ENCODE data around the gene TMA7B. TPM values are rescaled to one million over a fixed set of nuclear protein-coding genes. Genes with fewer than 3 reads are reported as not detected.

TMA7B gene
- polyA plus RNA-seq, 1 of the 3 experiments (the other 2 are of a cell fraction), result not detected

- H4K20me1 ChIP-seq (ENCODE audit: insufficient read depth), result no peaks in the 10 kb centered on the region
- no peaks in the 10 kb centered on the region for H3K36me3 ChIP-seq (replicated peaks in 1 of 2; ENCODE audit: control insufficient read depth in 1 of 2, insufficient read depth in 2 of 2, low read length in 1 of 2)
- ChIA-PET POLR2A (no interaction called here), CTCF (interaction anchor here (1.6 kb wide), 1 partner anchor 99 kb away, joined by 5 read pairs; no protein-coding TSS in a partner anchor)
- H3K27ac ChIP-seq (ENCODE audit: low read depth in 2 of 2, low read length in 1 of 2), result no peak overlapping the region
- no peak overlapping the region for H3K4me2 ChIP-seq
- TF ChIP-seq SMC3 (IDR thresholded peaks at IDR 0.05; ENCODE audit: low read depth, low read length), result no peak
- TF ChIP-seq EZH2phosphoT487 (IDR thresholded peaks at IDR 0.05; ENCODE audit: borderline replicate concordance, low read depth), result no peak
- no peak for TF ChIP-seq SIN3A (IDR thresholded peaks at IDR 0.05; ENCODE audit: borderline replicate concordance, low read depth, low read length)
- TF ChIP-seq PBX3 (IDR thresholded peaks at IDR 0.05), result no peak
- H3K9me2 ChIP-seq, result no peaks in the 10 kb centered on the region
- no peaks in the 10 kb centered on the region for H3K9me3 ChIP-seq
- H3K4me1 ChIP-seq (ENCODE audit: control insufficient read depth in 1 of 2, insufficient read depth in 2 of 2, low read depth in 1 of 2, low read length in 1 of 2), result no peaks in the 10 kb centered on the region
- no peak overlapping the region for H3K4me3 ChIP-seq (ENCODE audit: low read depth in 2 of 2, low read length in 1 of 2)
- H3F3A ChIP-seq (replicated peaks; ENCODE audit: insufficient read depth), result no peaks in the 10 kb centered on the region
- WGBS (ENCODE audit: low lambda C conversion rate), result 77% methylated on average over 8 of the region's 8 CpGs
- H3K27me3 ChIP-seq (ENCODE audit: insufficient read depth), result no peaks in the 10 kb centered on the region
- no peak overlapping the region for H2AFZ ChIP-seq (ENCODE audit: low read depth)
- DNase-seq, result no peak
- H3K79me2 ChIP-seq (ENCODE audit: insufficient read depth), result no peaks in the 10 kb centered on the region
- no peak overlapping the region for H3K9ac ChIP-seq
Measured at GRCh38 chr22:39925909-39926679, 34.1 kb upstream of the TMA7B start.

DNA sequence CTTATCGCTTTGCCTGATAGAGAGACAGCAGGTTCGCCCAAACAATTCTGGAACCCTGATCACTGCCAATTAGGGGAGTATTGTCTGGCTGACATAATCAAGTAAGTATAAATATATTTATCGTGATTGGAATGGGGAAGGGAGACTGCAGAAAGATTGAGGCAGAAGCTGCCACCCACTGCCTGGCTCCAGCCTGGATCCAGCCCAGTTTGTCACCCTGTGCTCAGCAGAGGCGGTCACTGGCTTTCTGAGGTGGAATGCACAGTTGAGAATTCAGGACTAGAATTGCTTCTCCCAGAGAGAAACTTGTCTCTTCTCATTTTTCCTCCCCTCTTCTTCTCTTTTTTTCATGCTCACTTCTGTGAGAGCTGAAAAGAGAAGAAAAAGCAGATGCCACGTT, 33.4 kb upstream of the TMA7B start:
- H3K4me1 ChIP-seq (ENCODE audit: control insufficient read depth in 1 of 2, insufficient read depth in 2 of 2, low read depth in 1 of 2, low read length in 1 of 2), result no peaks in the 10 kb centered on the region
- no peak overlapping the region for H3K4me2 ChIP-seq
- no peaks in the 10 kb centered on the region for H4K20me1 ChIP-seq (ENCODE audit: insufficient read depth)
- H3K9me3 ChIP-seq, result no peaks in the 10 kb centered on the region
- no peak for TF ChIP-seq YY1 (IDR thresholded peaks at IDR 0.05; ENCODE audit: low read depth)
- TF ChIP-seq RFX5 (IDR thresholded peaks at IDR 0.05; ENCODE audit: low read length), result no peak
- TF ChIP-seq RAD21 (IDR thresholded peaks at IDR 0.05; ENCODE audit: low read length), result no peak
- no peak for TF ChIP-seq CHD2 (IDR thresholded peaks at IDR 0.05; ENCODE audit: low read length, partially characterized antibody)
- TF ChIP-seq SIN3A (IDR thresholded peaks at IDR 0.05; ENCODE audit: borderline replicate concordance, low read depth, low read length), result no peak
- TF ChIP-seq NRF1 (IDR thresholded peaks at IDR 0.05; ENCODE audit: low read depth, low read length), result no peak
- TF ChIP-seq, protein P1, sequence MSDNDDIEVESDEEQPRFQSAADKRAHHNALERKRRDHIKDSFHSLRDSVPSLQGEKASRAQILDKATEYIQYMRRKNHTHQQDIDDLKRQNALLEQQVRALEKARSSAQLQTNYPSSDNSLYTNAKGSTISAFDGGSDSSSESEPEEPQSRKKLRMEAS (IDR thresholded peaks at IDR 0.05; ENCODE audit: low read depth), result no peak
- TF ChIP-seq, protein P2, sequence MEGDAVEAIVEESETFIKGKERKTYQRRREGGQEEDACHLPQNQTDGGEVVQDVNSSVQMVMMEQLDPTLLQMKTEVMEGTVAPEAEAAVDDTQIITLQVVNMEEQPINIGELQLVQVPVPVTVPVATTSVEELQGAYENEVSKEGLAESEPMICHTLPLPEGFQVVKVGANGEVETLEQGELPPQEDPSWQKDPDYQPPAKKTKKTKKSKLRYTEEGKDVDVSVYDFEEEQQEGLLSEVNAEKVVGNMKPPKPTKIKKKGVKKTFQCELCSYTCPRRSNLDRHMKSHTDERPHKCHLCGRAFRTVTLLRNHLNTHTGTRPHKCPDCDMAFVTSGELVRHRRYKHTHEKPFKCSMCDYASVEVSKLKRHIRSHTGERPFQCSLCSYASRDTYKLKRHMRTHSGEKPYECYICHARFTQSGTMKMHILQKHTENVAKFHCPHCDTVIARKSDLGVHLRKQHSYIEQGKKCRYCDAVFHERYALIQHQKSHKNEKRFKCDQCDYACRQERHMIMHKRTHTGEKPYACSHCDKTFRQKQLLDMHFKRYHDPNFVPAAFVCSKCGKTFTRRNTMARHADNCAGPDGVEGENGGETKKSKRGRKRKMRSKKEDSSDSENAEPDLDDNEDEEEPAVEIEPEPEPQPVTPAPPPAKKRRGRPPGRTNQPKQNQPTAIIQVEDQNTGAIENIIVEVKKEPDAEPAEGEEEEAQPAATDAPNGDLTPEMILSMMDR (IDR thresholded peaks at IDR 0.05), result no peak
- TF ChIP-seq POLR2AphosphoS5 (IDR thresholded peaks at IDR 0.05; ENCODE audit: low read depth, low read length), result no peak
- TF ChIP-seq GABPA (IDR thresholded peaks at IDR 0.05; ENCODE audit: low read depth), result no peak
- TF ChIP-seq RXRA (IDR thresholded peaks at IDR 0.05; ENCODE audit: borderline replicate concordance, low read depth), result no peak
- TF ChIP-seq IRF3 (IDR thresholded peaks at IDR 0.05; ENCODE audit: low read depth, low read length), result no peak
- TF ChIP-seq GATA2 (CRISPR knock-in tag; IDR thresholded peaks at IDR 0.05), result no peak
- TF ChIP-seq TEAD4 (IDR thresholded peaks at IDR 0.05; ENCODE audit: borderline replicate concordance, insufficient read depth), result no peak
- TF ChIP-seq JUND (IDR thresholded peaks at IDR 0.05), result no peak
- ChIA-PET CTCF (interaction anchor here (1.6 kb wide), 1 partner anchor 98 kb away, joined by 5 read pairs; no protein-coding TSS in a partner anchor), POLR2A (no interaction called here)
- no peaks in the 10 kb centered on the region for H3K27me3 ChIP-seq (ENCODE audit: insufficient read depth)
- H2AFZ ChIP-seq (ENCODE audit: low read depth), result no peak overlapping the region
- H3K36me3 ChIP-seq (replicated peaks in 1 of 2; ENCODE audit: control insufficient read depth in 1 of 2, insufficient read depth in 2 of 2, low read length in 1 of 2), result no peaks in the 10 kb centered on the region
- H3K27ac ChIP-seq (ENCODE audit: low read depth in 2 of 2, low read length in 1 of 2), result no peak overlapping the region
- no peaks in the 10 kb centered on the region for H3K79me2 ChIP-seq (ENCODE audit: insufficient read depth)
- no peak for DNase-seq
- no peak overlapping the region for H3K4me3 ChIP-seq (ENCODE audit: low read depth in 2 of 2, low read length in 1 of 2)
- no peaks in the 10 kb centered on the region for H3K9me2 ChIP-seq
- H3F3A ChIP-seq (replicated peaks; ENCODE audit: insufficient read depth), result no peaks in the 10 kb centered on the region
- WGBS (ENCODE audit: low lambda C conversion rate), result 44% methylated on average over 4 of the region's 5 CpGs
- H3K9ac ChIP-seq, result no peak overlapping the region
